Stimulated activated CD8-positive, alpha-beta memory T cell treated with anti-CD3 and anti-CD28 coated beads, Interleukin-7, amount 100 ng/mL, for 4 hours (primary cell): ENCODE measurements around the gene ZNF302.
A peak's percentile ranks its signal among the peaks of the same experiment; 100 is the strongest.
"Not testable (repeated sequence)": the region's sequence is repeated elsewhere in the genome, so short reads cannot be mapped to it uniquely, and the experiment has no call there.

ENCODE experiments used
- DNase-seq, 2 donors: peaks; one replicate each; pipeline ENCODE4 v3.0.0-alpha.2; 2020; ENCODE audit warnings: low read depth in 2 of 2

ZNF302 gene

GRCh38 chr19:34671972-34672371, 5.5 kb upstream of the ZNF302 start:
- no peak for DNase-seq

DNA sequence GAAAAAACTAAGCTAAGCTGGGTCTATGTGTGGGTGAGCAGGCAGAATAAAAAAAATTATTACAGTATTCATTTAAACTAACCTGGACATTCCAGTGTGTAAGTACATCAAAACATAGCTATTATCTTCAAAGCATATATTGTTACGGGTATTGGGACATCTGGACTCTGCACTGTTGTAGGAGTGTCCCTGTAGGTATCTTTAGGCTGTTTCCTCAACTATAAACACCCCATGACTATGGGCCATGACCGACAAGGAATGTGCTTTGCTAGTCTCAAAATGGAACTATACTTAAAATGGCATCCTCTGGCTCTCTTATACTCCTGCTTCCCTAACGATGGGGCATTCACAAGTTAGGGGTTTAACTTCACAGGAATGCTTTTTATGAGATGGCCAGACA, 3.9 kb upstream of the ZNF302 start:
- DNase-seq = no peak

GRCh38 chr19:34675250-34675649, 2.2 kb upstream of the ZNF302 start:
- no peak for DNase-seq

DNA sequence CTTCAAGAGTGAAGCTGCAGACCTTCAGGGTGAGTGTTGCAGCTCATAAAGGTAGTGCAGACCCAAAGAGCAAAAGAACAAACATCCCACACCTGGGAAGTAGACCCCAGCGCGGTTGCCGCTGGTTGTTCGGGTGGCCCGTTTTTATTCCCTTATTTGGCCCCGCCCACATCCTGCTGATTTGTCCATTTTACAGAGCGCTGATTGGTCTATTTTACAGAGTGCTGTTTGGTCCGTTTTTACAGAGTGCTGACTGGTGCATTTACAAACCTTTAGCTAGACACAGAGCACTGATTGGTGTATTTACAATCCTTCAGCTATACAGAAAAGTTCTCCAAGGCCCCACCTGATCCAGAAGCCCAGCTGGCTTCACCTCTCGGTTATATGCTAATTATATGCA, 1.6 kb upstream of the ZNF302 start:
- DNase-seq = no peak

DNA sequence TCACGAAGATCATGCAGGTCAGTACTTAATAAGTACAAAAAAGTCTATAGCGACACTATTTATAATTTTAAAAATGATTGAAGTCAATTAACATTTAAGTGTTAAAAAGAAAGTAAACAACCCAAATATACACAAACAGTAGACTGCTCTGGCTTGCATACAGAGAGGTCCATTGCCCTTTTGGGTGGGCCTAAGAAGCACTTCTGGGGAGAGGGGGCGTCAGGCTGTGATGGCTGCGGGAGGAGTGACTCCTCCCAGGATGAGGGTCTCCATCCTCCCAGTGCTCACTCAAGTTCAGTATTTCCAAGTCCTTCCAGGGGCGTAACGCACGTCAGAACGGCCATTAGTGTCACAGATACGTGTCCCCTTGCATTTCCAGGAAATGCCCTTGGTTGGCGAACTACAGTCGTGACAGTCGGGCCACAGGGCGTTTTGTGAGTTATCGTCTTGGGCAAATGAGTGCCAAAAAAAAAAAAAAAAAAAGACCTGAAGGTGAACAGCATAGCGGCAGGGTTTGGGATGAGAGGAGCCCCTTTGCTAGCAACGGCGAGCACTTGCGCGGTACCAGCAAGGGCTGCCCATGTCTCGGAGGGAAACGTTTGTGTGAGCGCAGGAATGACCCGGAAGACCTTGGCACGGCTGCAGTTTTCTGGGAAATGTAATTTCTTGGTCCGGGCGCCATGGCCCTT, 637 bp upstream of the ZNF302 start, which contains the start of gene SCGB2B2:
Gene SCGB2B2 (minus strand): TSS at position 463 of the 689 bp plus-strand sequence. CDS start 82,596 bp downstream, outside the sequence.
- DNase-seq = peak; percentile 63 to 69

GRCh38 chr19:34678085-34678412, 571 bp downstream of the ZNF302 start:
- no peak for DNase-seq

GRCh38 chr19:34678421-34678820, 943 bp downstream of the ZNF302 start:
- DNase-seq = no peak

- DNase-seq = no peak
Observed at GRCh38 chr19:34681478-34681877, 4.0 kb downstream of the ZNF302 start.

GRCh38 chr19:34685266-34685665, 7.8 kb downstream of the ZNF302 start:
- not testable (repeated sequence) for DNase-seq

- no peak for DNase-seq
Observed at GRCh38 chr19:34686455-34686854, 9.0 kb downstream of the ZNF302 start.

DNA sequence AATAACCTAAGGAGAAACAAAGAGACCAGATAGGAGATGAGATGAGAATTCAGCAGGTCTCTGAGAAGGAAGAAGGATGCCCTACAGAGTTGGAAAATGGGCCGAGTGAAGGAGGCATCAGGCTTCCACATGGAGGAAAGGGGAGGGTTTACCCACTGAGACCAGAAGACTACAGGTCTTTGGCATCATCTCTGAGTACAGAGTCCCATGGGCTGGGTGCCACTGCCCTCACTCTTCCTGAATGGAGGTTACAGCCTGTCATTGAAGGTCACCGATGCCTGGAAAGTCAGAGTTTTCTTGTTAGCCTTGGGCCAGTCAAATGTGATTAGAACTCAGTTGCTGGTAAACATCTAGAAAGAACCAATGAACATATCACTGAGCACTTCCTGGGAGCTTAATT, 9.9 kb downstream of the ZNF302 start:
- no peak for DNase-seq

- DNase-seq = no peak
Observed at GRCh38 chr19:34688592-34688991, 11.1 kb downstream of the ZNF302 start.

DNA sequence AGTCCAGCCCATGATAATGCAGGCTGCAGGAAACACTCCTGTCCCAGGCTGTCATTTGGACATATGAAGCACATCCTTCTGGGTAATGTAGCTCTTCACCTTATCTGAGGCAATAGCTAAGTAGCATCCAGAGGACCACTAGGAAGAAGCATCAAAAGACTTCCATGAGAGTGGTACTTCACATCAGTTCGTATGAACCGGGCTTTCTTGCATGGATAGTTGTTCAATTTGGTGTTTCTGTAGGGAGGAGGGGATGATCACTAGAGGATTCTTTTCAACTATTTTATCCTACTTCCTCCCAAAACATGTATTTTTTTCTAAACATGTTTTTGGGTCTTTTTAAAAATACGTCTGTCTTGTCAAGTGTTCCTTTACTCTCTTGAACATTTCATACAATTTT, 12.9 kb downstream of the ZNF302 start:
- DNase-seq = no peak

GRCh38 chr19:34692549-34692948, 15.1 kb downstream of the ZNF302 start:
- DNase-seq = no peak

DNA sequence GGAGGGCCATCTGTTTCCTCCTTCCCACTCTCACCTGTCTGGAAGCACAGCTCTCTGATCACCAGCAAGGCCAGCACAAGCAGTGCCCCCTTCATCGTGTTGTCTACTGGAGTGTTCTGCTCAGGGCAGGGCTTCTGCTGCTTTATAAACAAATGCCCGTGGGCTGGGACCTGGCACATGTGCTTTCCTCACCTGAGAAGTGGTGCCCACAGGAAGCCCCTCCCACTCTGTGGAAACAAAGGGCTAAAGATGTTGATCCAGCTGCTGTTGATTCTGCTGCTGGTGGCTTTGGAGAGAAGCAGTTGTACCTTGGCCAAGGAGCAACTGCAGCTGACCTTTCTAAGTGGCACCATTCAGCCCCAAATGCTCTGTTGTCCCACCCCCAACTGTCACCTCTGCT, 30.2 kb downstream of the ZNF302 start:
- no peak for DNase-seq

GRCh38 chr19:34711890-34712289, 34.4 kb downstream of the ZNF302 start:
- DNase-seq = no peak

- DNase-seq = peak; percentile 10 to 47
Observed at GRCh38 chr19:34712395-34713261, 35.1 kb downstream of the ZNF302 start.

GRCh38 chr19:34713262-34713637, 35.8 kb downstream of the ZNF302 start:
- DNase-seq = no peak

- no peak for DNase-seq
Observed at GRCh38 chr19:34715357-34715756, 37.9 kb downstream of the ZNF302 start.

- no peak for DNase-seq
Observed at GRCh38 chr19:34722353-34722752, 44.9 kb downstream of the ZNF302 start.

GRCh38 chr19:34725400-34725799, 47.9 kb downstream of the ZNF302 start:
- no peak for DNase-seq

- DNase-seq = no peak
Observed at GRCh38 chr19:34731019-34731829, 53.7 kb downstream of the ZNF302 start.
